ENCODE results near the gene DTNB. TPM values are rescaled to one million over a fixed set of nuclear protein-coding genes. Genes with fewer than 3 reads are reported as not detected.

DTNB gene
- total and polyA plus RNA-seq, 2 of the 4 experiments (the other 2 are of a cell fraction), result 3.8 to 5.3 TPM

DNA sequence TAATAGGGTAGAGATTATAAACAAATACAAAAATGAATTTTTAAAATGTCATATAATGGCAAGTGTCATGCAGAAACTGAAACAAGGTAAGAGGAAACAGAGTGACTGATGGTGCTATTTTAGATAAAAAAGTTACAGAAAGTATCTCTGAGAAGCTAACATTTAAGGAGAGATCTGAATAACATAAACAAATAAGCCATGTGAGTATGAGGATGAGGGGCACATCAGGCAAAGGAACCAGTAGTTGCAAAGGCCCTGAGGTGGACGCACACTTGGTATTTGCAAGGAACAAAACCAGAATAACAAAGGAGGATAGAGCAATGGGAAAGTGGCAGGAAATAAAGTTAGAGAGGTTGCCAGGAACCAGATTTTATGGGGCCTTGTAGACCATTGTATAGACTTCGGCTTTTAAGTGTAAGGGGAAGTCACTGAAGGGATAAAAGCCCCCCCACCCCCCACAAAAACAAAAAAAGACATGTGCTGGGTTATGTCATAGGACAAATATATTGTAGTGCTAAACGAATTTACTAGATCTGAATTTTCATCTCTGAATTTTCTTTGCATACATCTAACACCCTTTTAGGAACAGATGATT is 159.2 kb downstream of the DTNB start:
- no peak overlapping the region for H3K4me3 ChIP-seq (ENCODE audit: insufficient read depth, low read depth, low read length)
- no peak overlapping the region for H2AK5ac ChIP-seq (ENCODE audit: low read depth, low read length)
- no peak overlapping the region for H2AFZ ChIP-seq (replicated peaks; ENCODE audit: low read length, poor library complexity)
- no peak overlapping the region for H2AK9ac ChIP-seq (replicated peaks; ENCODE audit: low read depth, low read length, poor library complexity)
- H3K4me1 ChIP-seq (ENCODE audit: control insufficient read depth, insufficient read depth, low read length), result no peaks in the 10 kb centered on the region; the same call in 1 of the 2 replicates
- ChIA-PET CTCF (no interaction called here), POLR2A (ENCODE audit: unreplicated experiment) (no interaction called here)
- TF ChIP-seq RAD21 (IDR thresholded peaks at IDR 0.05; ENCODE audit: low read length) (no peak), BHLHE40 (IDR thresholded peaks at IDR 0.05; ENCODE audit: low read depth, low read length) (no peak), RCOR1 (IDR thresholded peaks at IDR 0.05; ENCODE audit: insufficient replicate concordance, low read length) (no peak), POLR2A (IDR thresholded peaks at IDR 0.05; ENCODE audit: low read depth, low read length) (no peak), MAZ (IDR thresholded peaks at IDR 0.05; ENCODE audit: borderline replicate concordance, low read depth, low read length) (no peak), MAFK (IDR thresholded peaks at IDR 0.05; ENCODE audit: low read depth, low read length) (no peak), MXI1 (IDR thresholded peaks at IDR 0.05; ENCODE audit: borderline replicate concordance, low read depth, low read length) (no peak)
- TF ChIP-seq, protein P1, sequence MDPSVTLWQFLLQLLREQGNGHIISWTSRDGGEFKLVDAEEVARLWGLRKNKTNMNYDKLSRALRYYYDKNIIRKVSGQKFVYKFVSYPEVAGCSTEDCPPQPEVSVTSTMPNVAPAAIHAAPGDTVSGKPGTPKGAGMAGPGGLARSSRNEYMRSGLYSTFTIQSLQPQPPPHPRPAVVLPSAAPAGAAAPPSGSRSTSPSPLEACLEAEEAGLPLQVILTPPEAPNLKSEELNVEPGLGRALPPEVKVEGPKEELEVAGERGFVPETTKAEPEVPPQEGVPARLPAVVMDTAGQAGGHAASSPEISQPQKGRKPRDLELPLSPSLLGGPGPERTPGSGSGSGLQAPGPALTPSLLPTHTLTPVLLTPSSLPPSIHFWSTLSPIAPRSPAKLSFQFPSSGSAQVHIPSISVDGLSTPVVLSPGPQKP (IDR thresholded peaks at IDR 0.05; ENCODE audit: borderline replicate concordance, low read depth, low read length), result no peak
- TF ChIP-seq, protein P2, sequence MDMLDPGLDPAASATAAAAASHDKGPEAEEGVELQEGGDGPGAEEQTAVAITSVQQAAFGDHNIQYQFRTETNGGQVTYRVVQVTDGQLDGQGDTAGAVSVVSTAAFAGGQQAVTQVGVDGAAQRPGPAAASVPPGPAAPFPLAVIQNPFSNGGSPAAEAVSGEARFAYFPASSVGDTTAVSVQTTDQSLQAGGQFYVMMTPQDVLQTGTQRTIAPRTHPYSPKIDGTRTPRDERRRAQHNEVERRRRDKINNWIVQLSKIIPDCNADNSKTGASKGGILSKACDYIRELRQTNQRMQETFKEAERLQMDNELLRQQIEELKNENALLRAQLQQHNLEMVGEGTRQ (IDR thresholded peaks at IDR 0.05; ENCODE audit: low read depth, low read length), result no peak
- TF ChIP-seq, protein P3, sequence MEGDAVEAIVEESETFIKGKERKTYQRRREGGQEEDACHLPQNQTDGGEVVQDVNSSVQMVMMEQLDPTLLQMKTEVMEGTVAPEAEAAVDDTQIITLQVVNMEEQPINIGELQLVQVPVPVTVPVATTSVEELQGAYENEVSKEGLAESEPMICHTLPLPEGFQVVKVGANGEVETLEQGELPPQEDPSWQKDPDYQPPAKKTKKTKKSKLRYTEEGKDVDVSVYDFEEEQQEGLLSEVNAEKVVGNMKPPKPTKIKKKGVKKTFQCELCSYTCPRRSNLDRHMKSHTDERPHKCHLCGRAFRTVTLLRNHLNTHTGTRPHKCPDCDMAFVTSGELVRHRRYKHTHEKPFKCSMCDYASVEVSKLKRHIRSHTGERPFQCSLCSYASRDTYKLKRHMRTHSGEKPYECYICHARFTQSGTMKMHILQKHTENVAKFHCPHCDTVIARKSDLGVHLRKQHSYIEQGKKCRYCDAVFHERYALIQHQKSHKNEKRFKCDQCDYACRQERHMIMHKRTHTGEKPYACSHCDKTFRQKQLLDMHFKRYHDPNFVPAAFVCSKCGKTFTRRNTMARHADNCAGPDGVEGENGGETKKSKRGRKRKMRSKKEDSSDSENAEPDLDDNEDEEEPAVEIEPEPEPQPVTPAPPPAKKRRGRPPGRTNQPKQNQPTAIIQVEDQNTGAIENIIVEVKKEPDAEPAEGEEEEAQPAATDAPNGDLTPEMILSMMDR (conservative IDR thresholded peaks at IDR 0.05; ENCODE audit: low read depth, low read length), result no peak
- dilution Hi-C loops (cut with HindIII; ENCODE audit: low sequenced_read_pairs, unreplicated experiment), result no loop called here
- H3K79me1 ChIP-seq (ENCODE audit: low read depth in 1 of 2, low read length in 2 of 2), result no peaks in the 10 kb centered on the region
- H4K8ac ChIP-seq (ENCODE audit: low read depth in 2 of 2, low read length in 2 of 2), result no peak overlapping the region
- H3K9me1 ChIP-seq (ENCODE audit: insufficient read depth, low read length), result no peaks in the 10 kb centered on the region
- H3K56ac ChIP-seq (ENCODE audit: extremely low read depth, insufficient read depth, low read length), result no peak overlapping the region
- H3K36me3 ChIP-seq (ENCODE audit: control insufficient read depth, insufficient read depth, low read length), result no peaks in the 10 kb centered on the region
- H2BK20ac ChIP-seq (ENCODE audit: low read depth, low read length), result no peak overlapping the region
- in situ Hi-C loops (cut with MboI; ENCODE audit: low sequenced_read_pairs), result no loop called here
- no peak overlapping the region for H3K4ac ChIP-seq (ENCODE audit: low read depth, low read length)
- 0 out of 2 replicates have a peak, but pooled peaks cover 2% of the 10 kb centered on the region for H3K9me3 ChIP-seq (ENCODE audit: control insufficient read depth, insufficient read depth, low read length)
- intact Hi-C loops (cut with micrococcal nuclease), result no loop called here
- no peak overlapping the region for H3K27ac ChIP-seq (ENCODE audit: insufficient read depth, low read length)
- H2BK15ac ChIP-seq (ENCODE audit: low read depth, low read length), result no peak overlapping the region
- WGBS, 2 experiments (ENCODE audit: extremely low coverage in 2 of 2, insufficient read length in 1 of 2), result no CpG with 5 or more reads among the region's 3 CpGs
- H4K20me1 ChIP-seq (ENCODE audit: insufficient read depth, low read length), result no peaks in the 10 kb centered on the region
- no peak overlapping the region; the same call in 1 of the 2 replicates for H3K14ac ChIP-seq (replicated peaks; ENCODE audit: low read depth, low read length)
- no peak overlapping the region for H4K5ac ChIP-seq (ENCODE audit: low read depth, low read length)
- no peak overlapping the region for H2BK5ac ChIP-seq (ENCODE audit: low read depth, low read length, poor library complexity, severe bottlenecking)
- no TSS peak for BruUV-seq (replicated peaks)
- H4K91ac ChIP-seq (ENCODE audit: insufficient read depth, low read depth, low read length), result no peak overlapping the region
- DNase-seq (no peak), ATAC-seq (ENCODE audit: low read depth) (no peak)
- H2BK120ac ChIP-seq (ENCODE audit: low read depth, low read length), result no peak overlapping the region
- no peak overlapping the region; the same call in 1 of the 2 replicates for H3K18ac ChIP-seq (ENCODE audit: low read depth, low read length)
- no peak overlapping the region for H3K4me2 ChIP-seq (ENCODE audit: low read depth, low read length)
- no peaks in the 10 kb centered on the region for H3K27me3 ChIP-seq (ENCODE audit: control insufficient read depth, insufficient read depth, low read length)
- no peak overlapping the region for H3K9ac ChIP-seq (ENCODE audit: low read depth, low read length)
- H3K23ac ChIP-seq (ENCODE audit: low read depth, low read length), result no peak overlapping the region
